HEK293T (cell line): ENCODE measurements around the gene ASTN2.

Experiments
- ARNT ChIP-seq: fragments of 450-650 bp; IDR thresholded peaks from 2 replicates; pipeline ENCODE4 v1.6.1; 2017; ENCODE audit warnings: mild to moderate bottlenecking
- ELF4 ChIP-seq: fragments of 450-650 bp; IDR thresholded peaks from 2 replicates; pipeline ENCODE4 v1.6.1; 2017; ENCODE audit warnings: antibody characterized with exemption
- FOXA1 ChIP-seq: fragments of 450-650 bp; IDR thresholded peaks from 2 replicates; pipeline ENCODE4 v1.6.1; 2016; ENCODE audit warnings: mild to moderate bottlenecking
- FOXK2 ChIP-seq: fragments of 450-650 bp; IDR thresholded peaks from 2 replicates; pipeline ENCODE4 v1.6.1; 2016; ENCODE audit warnings: mild to moderate bottlenecking
- HDGF ChIP-seq: fragments of 450-650 bp; IDR thresholded peaks from 2 replicates; pipeline ENCODE4 v1.6.1; 2017; ENCODE audit warnings: antibody characterized with exemption, borderline replicate concordance
- L3MBTL2 ChIP-seq: fragments of 450-650 bp; conservative IDR thresholded peaks from 2 replicates; pipeline ENCODE4 v1.6.1; 2016; ENCODE audit warnings: mild to moderate bottlenecking
- LEF1 ChIP-seq: fragments of 450-650 bp; IDR thresholded peaks from 2 replicates; pipeline ENCODE4 v1.6.1; 2017; ENCODE audit warnings: mild to moderate bottlenecking, borderline replicate concordance
- SP1 ChIP-seq: fragments of 450-650 bp; IDR thresholded peaks from 2 replicates; pipeline ENCODE4 v1.6.1; 2017
- TARDBP ChIP-seq: fragments of 450-650 bp; IDR thresholded peaks from 2 replicates; pipeline ENCODE4 v1.6.1; 2016

GRCh38 chr9:116697887-116698286 lies 717.0 kb downstream of the ASTN2 start:
- TF ChIP-seq FOXK2 (no peak), SP1 (no peak), ELF4 (no peak), ARNT (no peak), TARDBP (no peak), HDGF (no peak), FOXA1 (no peak), LEF1 (no peak), L3MBTL2 (no peak)
